Hepatocyte (in vitro differentiated cells): ENCODE measurements around the gene MEAF6. TPM values are rescaled to one million over a fixed set of nuclear protein-coding genes. Genes with fewer than 3 reads are reported as not detected.

Experiments used
- DNase-seq: peaks from one replicate; pipeline ENCODE4 v3.0.0-alpha.2; 2016; ENCODE audit warnings: low spot score
- H2AFZ ChIP-seq: fragments of 200-600 bp; sonication (generic); 2 replicates; pipeline ENCODE4 v1.6.0; 2016; ENCODE audit warnings: antibody characterized with exemption, mild to moderate bottlenecking
- H3K27ac ChIP-seq: fragments of 200-600 bp; sonication (generic); 2 replicates; pipeline ENCODE4 v1.5.1; 2016; ENCODE audit warnings: mild to moderate bottlenecking
- H3K27me3 ChIP-seq: fragments of 200-600 bp; sonication (generic); 2 replicates; pipeline ENCODE4 v1.6.1; 2016
- H3K36me3 ChIP-seq: fragments of 200-600 bp; sonication (generic); replicated peaks from 2 replicates; pipeline ENCODE4 v1.5.1; 2016; ENCODE audit warnings: low read depth; ENCODE audit not compliant: insufficient read depth
- H3K4me1 ChIP-seq: fragments of 200-600 bp; sonication (generic); 2 replicates; pipeline ENCODE4 v1.5.1; 2016; ENCODE audit warnings: mild to moderate bottlenecking, moderate library complexity; ENCODE audit not compliant: insufficient read depth
- H3K4me2 ChIP-seq: fragments of 200-600 bp; sonication (generic); 2 replicates; pipeline ENCODE4 v1.6.0; 2016
- H3K4me3 ChIP-seq: fragments of 200-600 bp; sonication (generic); 2 replicates; pipeline ENCODE4 v1.5.1; 2016; ENCODE audit warnings: mild to moderate bottlenecking
- H3K79me2 ChIP-seq: fragments of 200-600 bp; sonication (generic); 2 replicates; pipeline ENCODE4 v1.6.0; 2017; ENCODE audit warnings: mild to moderate bottlenecking
- H3K9me2 ChIP-seq: fragments of 200-600 bp; sonication (generic); replicated peaks from 2 replicates; pipeline ENCODE4 v1.6.0; 2017; ENCODE audit warnings: mild to moderate bottlenecking; ENCODE audit not compliant: insufficient read depth
- H3K9me3 ChIP-seq: fragments of 200-600 bp; sonication (generic); 2 replicates; pipeline ENCODE4 v1.5.1; 2016; ENCODE audit warnings: low read depth, mild to moderate bottlenecking
- H4K20me1 ChIP-seq: fragments of 200-600 bp; sonication (generic); 2 replicates; pipeline ENCODE4 v1.6.0; 2016; ENCODE audit warnings: mild to moderate bottlenecking; ENCODE audit not compliant: insufficient read depth, poor library complexity, severe bottlenecking
- CTCF ChIP-seq: fragments of 200-600 bp; sonication (generic); IDR thresholded peaks from 2 replicates; pipeline ENCODE4 v1.5.1; 2016; ENCODE audit warnings: antibody characterized with exemption, mild to moderate bottlenecking; ENCODE audit not compliant: poor library complexity
- EZH2 ChIP-seq: fragments of 200-600 bp; sonication (generic); IDR thresholded peaks from 2 replicates; pipeline ENCODE4 v1.6.1; 2016; ENCODE audit warnings: antibody characterized with exemption, mild to moderate bottlenecking, borderline replicate concordance
- EZH2phosphoT487 ChIP-seq: fragments of 200-600 bp; sonication (generic); IDR thresholded peaks from one replicate; pipeline ENCODE4 v1.6.1; 2018; ENCODE audit warnings: antibody characterized with exemption, mild to moderate bottlenecking, low read depth, moderate library complexity; ENCODE audit not compliant: unreplicated experiment, severe bottlenecking
- WGBS: methylation state at CpG from one replicate; pipeline ENCODE4 v1.1.6; 2016; ENCODE audit warnings: low lambda C conversion rate; ENCODE audit errors: missing lambda C conversion rate; 5-methylcytosine and 5-hydroxymethylcytosine counted together
- polyA plus RNA-seq: library from polyadenylated mRNA; unstranded; fragments of >200 nt; fragmentation: Nextera tagmentation; extraction: Ambion mirVana; gene quantifications from 2 replicates; pipeline ENCODE4 v1.2.1, GENCODE V29; 2016
- total RNA-seq: library from RNA; depleted of rRNA; stranded (reverse); fragments of >200 nt; gene quantifications from 2 replicates; pipeline ENCODE4 v1.2.3, GENCODE V29; 2014

The MEAF6 gene
- total RNA-seq (74.7 TPM in 2 replicates), polyA plus RNA-seq (46.5 and 62.8 TPM in 2 replicates)

DNA sequence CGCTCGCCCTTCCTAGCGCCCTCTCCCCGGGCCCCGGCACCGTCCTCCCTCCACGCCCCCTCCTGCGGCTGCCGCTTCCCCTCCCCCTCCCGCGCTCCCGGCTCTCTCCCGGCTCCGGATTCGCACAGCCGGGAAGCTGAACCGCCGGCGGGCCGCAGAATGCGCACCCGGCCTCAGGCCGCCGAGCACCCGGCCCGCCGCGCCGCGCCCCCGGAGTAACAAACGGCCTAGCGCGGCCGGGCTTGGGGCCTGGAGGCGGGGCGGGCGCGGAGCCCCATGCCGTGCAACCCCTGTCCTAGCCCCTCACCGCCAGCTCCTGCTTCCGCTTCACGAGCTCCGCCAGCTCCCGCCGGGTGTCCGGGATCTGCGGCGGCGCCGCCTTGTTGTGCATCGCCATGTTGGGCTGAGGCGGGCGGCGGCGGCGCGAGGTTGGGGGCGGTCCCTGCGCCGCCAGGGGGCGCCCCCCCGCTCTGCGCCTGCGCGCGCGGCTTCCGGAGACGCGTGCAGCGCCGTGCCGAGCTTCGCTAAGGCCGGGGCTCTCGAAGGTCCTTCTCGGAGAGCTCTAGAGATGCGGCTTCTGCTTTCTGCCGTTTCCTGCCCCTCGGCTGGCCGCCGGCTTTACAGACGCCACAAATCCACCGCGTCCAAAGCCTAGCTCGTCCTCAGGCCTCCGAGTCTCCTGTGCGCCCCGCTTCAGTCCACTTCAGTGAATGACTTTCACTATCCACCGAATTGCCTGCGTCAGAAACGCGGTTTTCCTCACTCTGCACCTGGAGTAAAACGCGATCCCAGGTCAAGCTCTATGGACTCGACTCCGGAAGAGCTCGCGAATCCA is at the start of gene MEAF6:
Gene MEAF6 (minus strand): TSS at position 417 of the 835 bp plus-strand sequence. CDS start 20 bp downstream, at position 397.
- no peaks in the 10 kb centered on the region for H3K36me3 ChIP-seq
- peak within 1 kb of the TSS; percentile 97 for H3K4me3 ChIP-seq
- WGBS = 1% methylated on average over 65 of the region's 100 CpGs
- peak within 1 kb of the TSS; percentile 80 for H2AFZ ChIP-seq
- no peaks in the 10 kb centered on the region for H3K9me3 ChIP-seq
- peak within 1 kb of the TSS; percentile 95 for H3K27ac ChIP-seq
- peaks cover 8% of the 10 kb centered on the region for H4K20me1 ChIP-seq
- peak within 1 kb of the TSS; percentile 93 for H3K4me2 ChIP-seq
- H3K27me3 ChIP-seq = no peaks in the 10 kb centered on the region
- DNase-seq = peak; percentile 94
- no peaks in the 10 kb centered on the region for H3K9me2 ChIP-seq
- H3K4me1 ChIP-seq = peaks cover 11% of the 10 kb centered on the region
- H3K79me2 ChIP-seq = peaks cover 33% of the 10 kb centered on the region
- TF ChIP-seq EZH2 (no peak), CTCF (peak; percentile 62), EZH2phosphoT487 (no peak)

- no peaks in the 10 kb centered on the region for H3K36me3 ChIP-seq
- H3K9me3 ChIP-seq = no peaks in the 10 kb centered on the region
- no peak overlapping the region for H2AFZ ChIP-seq
- no peaks in the 10 kb centered on the region for H3K9me2 ChIP-seq
- H3K4me2 ChIP-seq = no peak overlapping the region
- no peaks in the 10 kb centered on the region for H4K20me1 ChIP-seq
- TF ChIP-seq EZH2phosphoT487 = no peak
- no peak for TF ChIP-seq EZH2
- TF ChIP-seq CTCF = no peak
- no peaks in the 10 kb centered on the region for H3K27me3 ChIP-seq
- peaks cover 16% of the 10 kb centered on the region for H3K4me1 ChIP-seq
- H3K27ac ChIP-seq = peak overlapping the region; percentile 31
- H3K4me3 ChIP-seq = no peak overlapping the region
- 95% methylated on average over 1 of the region's 1 CpG for WGBS
- H3K79me2 ChIP-seq = no peaks in the 10 kb centered on the region
- no peak for DNase-seq
These were observed 48.4 kb upstream of the MEAF6 start for GRCh38 chr1:37562984-37563383.

DNA sequence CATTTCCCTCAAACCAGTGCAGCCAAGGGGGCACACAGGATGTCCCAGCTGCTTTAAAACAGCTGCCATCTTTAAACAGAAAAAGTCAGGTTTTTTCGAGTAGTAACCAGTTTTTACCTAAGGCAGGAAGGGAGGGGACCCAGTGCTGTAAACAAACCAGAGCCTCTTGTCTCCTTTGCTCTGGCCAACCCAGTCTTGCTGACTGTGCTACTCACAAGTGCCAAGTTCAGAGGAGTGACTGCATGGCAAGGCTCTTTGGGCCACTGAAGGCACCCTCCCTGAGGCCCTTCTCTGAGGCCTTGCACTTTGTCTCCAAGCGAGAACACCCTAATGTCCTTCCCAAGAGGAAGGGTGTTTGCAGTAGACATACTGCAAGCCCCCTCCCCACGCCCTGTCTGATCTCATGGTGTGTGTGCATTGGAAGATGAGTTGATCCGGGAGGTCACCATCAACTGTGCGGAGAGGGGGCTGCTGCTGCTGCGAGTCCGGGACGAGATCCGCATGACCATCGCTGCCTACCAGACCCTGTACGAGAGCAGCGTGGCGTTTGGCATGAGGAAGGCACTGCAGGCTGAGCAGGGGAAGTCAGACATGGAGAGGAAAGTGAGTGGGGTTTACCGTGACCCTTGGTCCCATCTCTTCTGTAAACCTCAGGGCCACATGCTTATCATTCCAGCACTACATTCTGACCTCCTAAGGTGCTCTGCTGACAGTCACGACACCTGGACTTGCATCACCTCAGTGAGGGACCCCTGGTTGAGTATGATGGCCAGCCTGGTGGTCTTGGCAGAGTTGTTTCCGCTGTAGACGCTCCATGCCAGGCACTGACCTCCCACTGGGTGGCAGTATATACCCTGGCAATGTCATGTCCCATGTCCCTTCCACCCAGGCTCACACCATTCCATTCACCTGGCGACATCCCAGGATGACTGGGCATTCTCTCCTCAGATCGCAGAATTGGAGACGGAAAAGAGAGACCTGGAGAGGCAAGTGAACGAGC is 46.9 kb upstream of the MEAF6 start:
- H3K4me1 ChIP-seq = peaks cover 27% of the 10 kb centered on the region
- no peaks in the 10 kb centered on the region for H3K36me3 ChIP-seq
- H4K20me1 ChIP-seq = no peaks in the 10 kb centered on the region
- no peak overlapping the region for H2AFZ ChIP-seq
- no peaks in the 10 kb centered on the region for H3K9me3 ChIP-seq
- H3K79me2 ChIP-seq = peaks cover 5% of the 10 kb centered on the region
- H3K27me3 ChIP-seq = no peaks in the 10 kb centered on the region
- TF ChIP-seq EZH2phosphoT487 (no peak), EZH2 (no peak), CTCF (peak; percentile 37)
- WGBS = 89% methylated on average over 21 of the region's 21 CpGs
- DNase-seq = no peak
- H3K27ac ChIP-seq = peak overlapping the region; percentile 86
- H3K9me2 ChIP-seq = no peaks in the 10 kb centered on the region
- H3K4me2 ChIP-seq = no peak overlapping the region
- no peak overlapping the region for H3K4me3 ChIP-seq
